Loucy (cell line): Measurements from ENCODE around the gene ESRRA.

Experiments
- EZH2phosphoT487 ChIP-seq: fragments of 200-600 bp; IDR thresholded peaks from 2 replicates; pipeline ENCODE4 v1.6.1; 2018; ENCODE audit warnings: antibody characterized with exemption, mild to moderate bottlenecking, moderate library complexity, borderline replicate concordance
- TF ChIP-seq, protein P1 (sequence below): fragments of 200-600 bp; sonication (generic); conservative IDR thresholded peaks from 2 replicates; pipeline ENCODE4 v1.5.1; 2014; ENCODE audit warnings: mild to moderate bottlenecking, antibody characterized with exemption, low read length

DNA sequence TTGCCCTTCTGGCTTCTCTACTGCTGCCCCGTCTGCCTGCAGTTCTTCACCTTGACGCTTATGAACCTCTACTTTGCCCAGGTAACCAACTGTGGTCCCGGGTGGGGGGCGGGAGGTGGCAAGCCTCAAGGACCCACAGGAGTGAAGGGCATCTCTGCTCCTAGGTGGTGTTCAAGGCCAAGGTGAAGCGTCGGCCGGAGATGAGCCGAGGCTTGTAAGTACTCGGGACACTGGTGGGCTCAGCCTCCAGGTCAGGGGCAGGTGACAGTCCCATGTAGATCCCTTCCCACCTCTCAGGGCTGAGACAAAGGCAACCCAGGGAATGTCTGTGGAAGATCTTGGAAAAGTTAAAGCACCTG is 18.5 kb upstream of the ESRRA start:
- TF ChIP-seq, protein P1, sequence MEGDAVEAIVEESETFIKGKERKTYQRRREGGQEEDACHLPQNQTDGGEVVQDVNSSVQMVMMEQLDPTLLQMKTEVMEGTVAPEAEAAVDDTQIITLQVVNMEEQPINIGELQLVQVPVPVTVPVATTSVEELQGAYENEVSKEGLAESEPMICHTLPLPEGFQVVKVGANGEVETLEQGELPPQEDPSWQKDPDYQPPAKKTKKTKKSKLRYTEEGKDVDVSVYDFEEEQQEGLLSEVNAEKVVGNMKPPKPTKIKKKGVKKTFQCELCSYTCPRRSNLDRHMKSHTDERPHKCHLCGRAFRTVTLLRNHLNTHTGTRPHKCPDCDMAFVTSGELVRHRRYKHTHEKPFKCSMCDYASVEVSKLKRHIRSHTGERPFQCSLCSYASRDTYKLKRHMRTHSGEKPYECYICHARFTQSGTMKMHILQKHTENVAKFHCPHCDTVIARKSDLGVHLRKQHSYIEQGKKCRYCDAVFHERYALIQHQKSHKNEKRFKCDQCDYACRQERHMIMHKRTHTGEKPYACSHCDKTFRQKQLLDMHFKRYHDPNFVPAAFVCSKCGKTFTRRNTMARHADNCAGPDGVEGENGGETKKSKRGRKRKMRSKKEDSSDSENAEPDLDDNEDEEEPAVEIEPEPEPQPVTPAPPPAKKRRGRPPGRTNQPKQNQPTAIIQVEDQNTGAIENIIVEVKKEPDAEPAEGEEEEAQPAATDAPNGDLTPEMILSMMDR = no peak
- no peak for TF ChIP-seq EZH2phosphoT487
